Measurements from ENCODE around the gene ZNF609.

The ZNF609 gene

GRCh38 chr15:64717735-64718495 is 257.5 kb downstream of the ZNF609 start:
- FAIRE-seq = no peak

GRCh38 chr15:64720188-64720587 is 259.8 kb downstream of the ZNF609 start:
- no peak for TF ChIP-seq CTCF (IDR thresholded peaks at IDR 0.05; ENCODE audit: insufficient read depth, missing control alignments)
- DNase-seq (ENCODE audit: insufficient read length, low spot score) (no peak), FAIRE-seq (no peak)

More at GRCh38 chr15:64717735-64718495, 257.5 kb downstream of the ZNF609 start:
- no peak for TF ChIP-seq CTCF (IDR thresholded peaks at IDR 0.05; ENCODE audit: insufficient read depth, missing control alignments)
- DNase-seq (ENCODE audit: insufficient read length, low spot score) = no peak

GRCh38 chr15:64730151-64730550 is 269.8 kb downstream of the ZNF609 start:
- TF ChIP-seq CTCF (IDR thresholded peaks at IDR 0.05; ENCODE audit: insufficient read depth, missing control alignments) = no peak
- DNase-seq (ENCODE audit: insufficient read length, low spot score) (no peak), FAIRE-seq (no peak)

- DNase-seq (ENCODE audit: insufficient read length, low spot score) (peak; percentile 43), FAIRE-seq (no peak)
- peak; percentile 91 for TF ChIP-seq CTCF (IDR thresholded peaks at IDR 0.05; ENCODE audit: insufficient read depth, missing control alignments)
Observed at GRCh38 chr15:64731012-64731804, 270.8 kb downstream of the ZNF609 start.

GRCh38 chr15:64731805-64732151 is 271.4 kb downstream of the ZNF609 start:
- FAIRE-seq (no peak), DNase-seq (ENCODE audit: insufficient read length, low spot score) (no peak)
- no peak for TF ChIP-seq CTCF (IDR thresholded peaks at IDR 0.05; ENCODE audit: insufficient read depth, missing control alignments)

GRCh38 chr15:64732156-64732860 is 271.9 kb downstream of the ZNF609 start:
- TF ChIP-seq CTCF (IDR thresholded peaks at IDR 0.05; ENCODE audit: insufficient read depth, missing control alignments) = no peak
- DNase-seq (ENCODE audit: insufficient read length, low spot score) (no peak), FAIRE-seq (no peak)
